Right lung (tissue), 5 donors: ENCODE results near the gene OLFM2. TPM values are rescaled to one million over a fixed set of nuclear protein-coding genes. Genes with fewer than 3 reads are reported as not detected.
"Not testable (repeated sequence)": the region's sequence is repeated elsewhere in the genome, so short reads cannot be mapped to it uniquely, and the experiment has no call there.

ENCODE experiments used
- DNase-seq, 2 donors: peaks; one replicate each; pipeline ENCODE4 v3.0.0-alpha.2; 2013
- polyA plus RNA-seq, 5 donors: library from polyadenylated mRNA; unstranded; fragments of 120-200 nt; gene quantifications; one replicate each; pipeline versions ENCODE4 v1.2.1 to v1.2.3, GENCODE V29; 2013; ENCODE audit warnings: inconsistent platforms in 1 of 5, low replicate concordance in 1 of 5; ENCODE audit not compliant: insufficient read length in 5 of 5, insufficient read depth in 1 of 5

Gene OLFM2
- polyA plus RNA-seq, 5 donors, result 20.8 to 39.3 (median 29.8) TPM

- peak; percentile 34 to 44 for DNase-seq
Measured at GRCh38 chr19:9945319-9945966, 9.1 kb upstream of the OLFM2 start.

GRCh38 chr19:9943744-9944143 lies 7.4 kb upstream of the OLFM2 start:
- no peak for DNase-seq

GRCh38 chr19:9941671-9942070 lies 5.4 kb upstream of the OLFM2 start:
- DNase-seq, result no peak

- no peak for DNase-seq
Measured at GRCh38 chr19:9941231-9941630, 4.9 kb upstream of the OLFM2 start.

GRCh38 chr19:9940778-9941177 lies 4.5 kb upstream of the OLFM2 start:
- DNase-seq, result no peak

- DNase-seq, result no peak
Measured at GRCh38 chr19:9939301-9939913, 3.1 kb upstream of the OLFM2 start.

GRCh38 chr19:9937001-9937411 lies 691 bp upstream of the OLFM2 start:
- no peak for DNase-seq

GRCh38 chr19:9935506-9936325 lies 599 bp downstream of the OLFM2 start:
- DNase-seq, result no peak

- DNase-seq, result peak in 1 of 2 donors; percentile 30
Measured at GRCh38 chr19:9934132-9934950, 2.0 kb downstream of the OLFM2 start.

- no peak for DNase-seq
Measured at GRCh38 chr19:9932835-9933234, 3.5 kb downstream of the OLFM2 start.

- no peak for DNase-seq
Measured at GRCh38 chr19:9931629-9932028, 4.7 kb downstream of the OLFM2 start.

- DNase-seq, result no peak
Measured at GRCh38 chr19:9923440-9923839, 12.9 kb downstream of the OLFM2 start.

GRCh38 chr19:9922782-9923379 lies 13.4 kb downstream of the OLFM2 start:
- not testable (repeated sequence) for DNase-seq

GRCh38 chr19:9917321-9917720 lies 19.0 kb downstream of the OLFM2 start:
- DNase-seq, result no peak

- DNase-seq, result no peak
Measured at GRCh38 chr19:9916719-9917118, 19.6 kb downstream of the OLFM2 start.

GRCh38 chr19:9914315-9915207 lies 21.8 kb downstream of the OLFM2 start:
- DNase-seq, result peak in 1 of 2 donors; percentile 46

GRCh38 chr19:9914001-9914314 lies 22.4 kb downstream of the OLFM2 start:
- DNase-seq, result no peak

- DNase-seq, result no peak
Measured at GRCh38 chr19:9913237-9914000, 22.9 kb downstream of the OLFM2 start.

GRCh38 chr19:9912551-9913236 lies 23.6 kb downstream of the OLFM2 start:
- no peak for DNase-seq
